Activated naive CD8-positive, alpha-beta T cell treated with anti-CD3 and anti-CD28 coated beads for 36 hours (primary cell): ENCODE measurements around the gene DDRGK1. TPM values are rescaled to one million over a fixed set of nuclear protein-coding genes. Genes with fewer than 3 reads are reported as not detected.
A peak's percentile ranks its signal among the peaks of the same experiment; 100 is the strongest.
"Not testable (repeated sequence)": the region's sequence is repeated elsewhere in the genome, so short reads cannot be mapped to it uniquely, and the experiment has no call there.

ENCODE experiments used
- DNase-seq: peaks from one replicate; pipeline ENCODE4 v3.0.0; 2021
- H3K27ac Mint-ChIP-seq: one replicate; pipeline ENCODE4 v1.8.0; 2022; ENCODE audit warnings: mild to moderate bottlenecking, moderate library complexity, mixed read lengths
- H3K27me3 Mint-ChIP-seq: one replicate; pipeline ENCODE4 v1.8.0; 2022; ENCODE audit warnings: mild to moderate bottlenecking, mixed read lengths
- H3K36me3 Mint-ChIP-seq: one replicate; pipeline ENCODE4 v1.8.0; 2021; ENCODE audit warnings: mild to moderate bottlenecking, mixed read lengths
- H3K4me1 Mint-ChIP-seq: one replicate; pipeline ENCODE4 v1.8.0; 2021; ENCODE audit warnings: mixed read lengths
- H3K4me3 Mint-ChIP-seq: one replicate; pipeline ENCODE4 v1.8.0; 2022; ENCODE audit warnings: mild to moderate bottlenecking, moderate library complexity, mixed read lengths
- H3K9me3 Mint-ChIP-seq: one replicate; pipeline ENCODE4 v1.8.0; 2022; ENCODE audit warnings: mixed read lengths
- total RNA-seq, 2 experiments: library from RNA; stranded (reverse); gene quantifications; one replicate each; pipeline ENCODE4 v1.2.3, GENCODE V29; 2021

DDRGK1 gene
- total RNA-seq, 2 experiments from 2014 or later: 58.8 to 62.0 TPM

DNA sequence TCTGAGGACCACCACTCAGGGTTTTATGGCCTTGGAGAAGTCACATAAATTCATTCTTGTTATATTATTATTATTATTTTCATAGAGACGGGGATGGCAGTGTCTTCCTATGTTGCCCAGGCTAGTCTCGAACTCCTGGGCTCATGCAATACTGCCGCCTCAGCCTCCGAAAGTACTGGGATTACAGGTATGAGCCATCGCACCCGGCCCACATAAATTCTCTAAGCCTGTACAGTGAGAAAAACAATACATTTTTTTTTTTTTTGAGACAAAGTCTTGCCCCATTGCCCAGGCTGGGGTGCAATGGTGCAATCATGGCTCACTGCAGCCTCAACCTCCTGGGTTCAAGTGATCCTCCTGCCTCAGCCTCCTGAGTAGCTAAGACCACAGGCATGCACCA lies 44.1 kb downstream of the DDRGK1 start:
- peaks cover 35% of the 10 kb centered on the region for H3K4me1 Mint-ChIP-seq
- H3K27ac Mint-ChIP-seq: no peak overlapping the region
- H3K4me3 Mint-ChIP-seq: peak overlapping the region; percentile 42
- H3K27me3 Mint-ChIP-seq: no peaks in the 10 kb centered on the region
- H3K36me3 Mint-ChIP-seq: peaks cover 17% of the 10 kb centered on the region
- no peak for DNase-seq
- H3K9me3 Mint-ChIP-seq: no peaks in the 10 kb centered on the region

DNA sequence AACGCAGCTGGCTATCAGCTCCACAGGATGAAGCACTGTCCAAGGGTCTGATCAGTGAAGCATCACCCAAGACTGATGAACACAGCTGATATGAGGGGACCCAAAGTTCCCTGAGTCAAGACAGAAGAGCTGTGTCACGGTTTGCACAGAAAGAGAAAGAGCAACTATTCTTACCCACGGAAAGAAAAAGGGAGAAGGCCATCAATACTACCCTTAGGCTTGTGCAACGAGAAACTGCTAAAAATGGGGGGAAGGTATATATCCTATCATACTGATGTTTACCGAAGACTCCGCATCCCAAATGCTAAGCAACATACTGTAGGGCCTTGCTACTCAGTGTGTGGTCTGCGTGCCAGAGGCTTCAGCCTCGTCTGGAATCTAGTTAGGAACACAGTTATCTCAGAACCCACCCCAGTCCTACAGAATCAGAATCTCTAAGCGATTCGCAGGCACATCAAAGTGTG lies 45.5 kb downstream of the DDRGK1 start:
- DNase-seq: no peak
- peak overlapping the region; percentile 97 for H3K4me3 Mint-ChIP-seq
- H3K27ac Mint-ChIP-seq: peak overlapping the region; percentile 96
- H3K27me3 Mint-ChIP-seq: no peaks in the 10 kb centered on the region
- peaks cover 37% of the 10 kb centered on the region for H3K4me1 Mint-ChIP-seq
- H3K9me3 Mint-ChIP-seq: no peaks in the 10 kb centered on the region
- H3K36me3 Mint-ChIP-seq: peaks cover 19% of the 10 kb centered on the region

DNA sequence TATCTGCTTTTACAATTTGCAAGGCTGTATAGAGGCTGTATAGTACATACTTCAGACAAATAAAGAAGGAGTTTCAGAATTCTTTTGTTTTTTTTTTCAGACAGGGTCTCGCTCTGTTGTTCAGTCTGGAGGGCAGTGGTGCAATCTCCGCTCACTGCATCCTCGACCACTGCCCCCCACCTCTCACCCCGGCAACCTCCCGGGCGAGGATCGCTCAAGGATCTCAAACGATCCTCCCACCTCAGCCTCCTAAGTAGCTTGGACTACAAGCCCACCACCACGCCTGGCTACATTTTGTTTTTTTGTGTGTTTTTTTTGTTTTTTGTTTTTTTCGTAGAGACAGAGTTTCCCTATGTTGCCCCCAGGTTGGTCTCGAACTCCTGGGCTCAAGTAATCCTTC lies 46.7 kb downstream of the DDRGK1 start:
- H3K27ac Mint-ChIP-seq: peak overlapping the region; percentile 86
- no peaks in the 10 kb centered on the region for H3K9me3 Mint-ChIP-seq
- H3K27me3 Mint-ChIP-seq: no peaks in the 10 kb centered on the region
- H3K4me1 Mint-ChIP-seq: peaks cover 45% of the 10 kb centered on the region
- H3K4me3 Mint-ChIP-seq: peak overlapping the region; percentile 97
- H3K36me3 Mint-ChIP-seq: peaks cover 21% of the 10 kb centered on the region
- no peak for DNase-seq

DNA sequence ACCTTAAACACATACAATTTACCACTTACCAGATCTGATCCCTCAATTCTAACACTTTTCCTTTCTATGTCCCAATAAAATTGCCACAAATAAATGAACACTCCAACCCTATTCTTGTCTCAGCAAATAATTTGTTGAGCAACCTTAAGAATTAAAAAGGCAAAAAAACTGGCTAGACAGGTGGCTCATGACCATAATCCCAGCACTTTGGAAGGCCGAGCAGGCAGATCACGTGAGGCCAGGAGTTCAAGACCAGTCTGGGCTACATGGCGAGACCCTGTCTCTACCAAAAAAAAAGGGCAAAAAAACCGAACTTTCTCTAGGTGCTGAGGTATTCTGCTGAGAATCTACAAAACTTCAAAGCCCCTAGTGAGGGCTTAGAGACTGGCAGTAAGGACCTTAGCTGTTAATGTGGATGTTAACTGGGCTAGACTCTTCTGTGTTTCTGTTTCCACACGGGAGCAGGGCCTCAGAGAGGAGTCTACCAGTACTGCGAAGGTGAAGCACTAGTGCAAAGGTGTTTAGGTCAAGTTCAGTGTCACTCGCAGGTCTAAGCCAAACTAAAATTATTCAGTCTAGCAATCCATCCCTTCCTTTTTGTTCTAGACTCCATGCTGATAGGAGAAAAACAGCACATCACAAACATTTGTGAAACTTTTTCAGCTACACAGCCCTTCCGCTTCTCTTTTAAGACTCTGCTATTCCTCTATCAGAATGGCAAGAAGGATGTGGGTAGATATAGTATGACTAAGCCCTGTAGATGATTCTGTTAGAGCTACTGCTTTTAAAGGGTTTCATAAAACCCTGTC lies 47.5 kb downstream of the DDRGK1 start:
- Mint-ChIP-seq H3K27me3 (no peaks in the 10 kb centered on the region), H3K36me3 (peaks cover 26% of the 10 kb centered on the region), H3K9me3 (no peaks in the 10 kb centered on the region), H3K4me3 (peak overlapping the region; percentile 97), H3K4me1 (peaks cover 51% of the 10 kb centered on the region), H3K27ac (peak overlapping the region; percentile 86)
- no peak for DNase-seq

DNA sequence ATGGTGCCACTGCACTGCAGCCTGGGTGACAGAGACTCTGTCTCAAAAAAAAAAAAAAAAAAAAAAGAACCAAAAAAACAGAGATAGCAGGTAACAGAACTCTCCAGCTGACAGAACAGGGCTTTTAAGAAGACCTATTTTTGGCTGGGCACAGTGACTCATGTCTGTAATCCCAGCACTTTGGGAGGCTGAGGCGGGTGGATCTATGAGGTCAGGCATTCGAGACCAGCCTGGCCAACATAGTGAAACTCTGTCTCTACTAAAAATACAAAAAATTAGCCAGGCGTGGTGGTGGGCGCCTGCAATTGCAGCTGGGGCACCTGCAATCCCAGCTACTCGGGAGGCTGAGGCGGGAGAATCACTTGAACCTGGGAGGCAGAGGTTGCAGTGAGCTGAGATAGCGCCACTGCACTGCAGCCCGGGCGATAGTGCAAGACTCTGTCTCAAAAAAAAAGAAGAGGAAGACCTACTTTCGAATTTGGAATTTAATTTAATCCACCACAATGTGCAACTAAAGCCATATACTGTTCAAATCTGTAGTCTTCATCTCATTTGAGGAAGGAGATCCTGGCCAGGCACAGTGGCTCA lies 52.3 kb downstream of the DDRGK1 start:
- H3K27me3 Mint-ChIP-seq, DNase-seq, H3K4me3 Mint-ChIP-seq, H3K9me3 Mint-ChIP-seq: not testable (repeated sequence)
- H3K36me3 Mint-ChIP-seq: peaks cover 24% of the 10 kb centered on the region
- peak overlapping the region; percentile 60 for H3K27ac Mint-ChIP-seq
- peaks cover 60% of the 10 kb centered on the region for H3K4me1 Mint-ChIP-seq

DNA sequence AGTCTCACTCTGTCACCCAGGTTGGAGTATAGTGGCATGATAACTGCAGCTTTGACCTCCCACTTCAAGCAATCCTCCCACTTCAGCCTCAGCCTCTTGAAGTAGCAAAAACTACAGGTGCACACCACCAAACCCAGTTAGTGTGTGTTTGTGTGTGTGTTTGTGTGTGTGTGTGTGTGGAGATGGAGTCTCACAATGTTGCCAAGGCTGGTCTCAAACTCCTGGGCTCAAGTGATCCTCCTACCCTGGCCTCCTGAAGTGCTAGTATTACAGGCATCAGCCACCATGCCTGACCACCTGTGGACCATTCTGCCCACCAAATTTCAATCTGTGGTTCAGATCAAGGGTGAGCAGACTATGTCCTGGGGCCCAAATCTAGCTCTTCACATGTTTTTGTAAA lies 53.6 kb downstream of the DDRGK1 start:
- no peak overlapping the region for H3K4me3 Mint-ChIP-seq
- H3K27ac Mint-ChIP-seq: peak overlapping the region; percentile 15
- DNase-seq: no peak
- peaks cover 18% of the 10 kb centered on the region for H3K36me3 Mint-ChIP-seq
- peaks cover 50% of the 10 kb centered on the region for H3K4me1 Mint-ChIP-seq
- H3K27me3 Mint-ChIP-seq: no peaks in the 10 kb centered on the region
- no peaks in the 10 kb centered on the region for H3K9me3 Mint-ChIP-seq

DNA sequence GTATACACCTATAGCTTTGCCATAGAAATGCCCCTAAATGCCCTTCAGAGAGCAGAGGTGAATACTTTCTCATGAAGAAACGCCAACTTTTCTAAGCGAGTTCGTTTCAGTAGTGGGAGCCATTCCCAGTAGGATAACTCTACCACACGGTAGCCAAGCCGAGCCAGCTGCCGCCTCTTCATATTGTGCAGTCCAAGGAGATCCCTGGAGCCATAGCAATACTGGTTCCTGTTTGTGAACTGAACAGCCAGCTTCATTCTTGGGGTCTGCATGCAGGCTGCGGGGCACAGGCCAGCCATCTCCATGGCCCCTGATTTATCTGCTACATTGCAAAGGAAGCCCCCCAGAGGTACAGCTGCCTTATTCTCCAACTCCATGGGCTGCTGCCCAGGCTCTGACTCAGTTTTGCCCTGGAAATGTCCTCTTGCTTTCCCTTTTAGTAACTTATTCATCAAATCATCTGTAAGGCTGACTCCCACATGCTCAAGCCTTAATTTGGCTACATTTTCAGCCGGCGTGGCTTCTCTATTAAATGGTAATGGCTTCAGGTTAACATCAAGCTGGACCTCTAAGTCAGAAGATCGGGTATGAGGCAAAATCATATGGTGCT lies 57.6 kb downstream of the DDRGK1 start:
- Mint-ChIP-seq H3K4me3 (no peak overlapping the region), H3K27ac (no peak overlapping the region), H3K27me3 (no peaks in the 10 kb centered on the region), H3K4me1 (peaks cover 30% of the 10 kb centered on the region), H3K36me3 (peaks cover 21% of the 10 kb centered on the region), H3K9me3 (no peaks in the 10 kb centered on the region)
- no peak for DNase-seq

DNA sequence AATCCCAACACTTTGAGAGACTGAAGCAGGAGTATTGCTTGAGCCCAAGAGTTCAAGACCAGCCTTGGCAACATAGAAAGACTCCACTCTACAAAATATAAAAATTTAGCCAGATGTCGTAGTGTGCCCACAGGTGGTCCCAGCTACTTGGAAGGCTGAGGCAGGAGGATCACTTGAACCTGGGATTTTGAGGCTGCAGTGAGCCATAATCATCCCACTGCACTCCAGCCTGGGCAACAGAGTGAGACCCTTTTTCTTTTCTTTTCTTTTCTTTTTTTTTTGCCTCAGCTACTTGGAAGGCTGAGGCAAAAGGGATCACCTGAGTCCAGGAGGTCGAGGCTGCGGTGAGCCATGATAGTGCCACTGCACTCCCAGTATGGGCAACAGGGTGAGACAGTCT lies 62.7 kb downstream of the DDRGK1 start:
- Mint-ChIP-seq H3K4me3 (no peak overlapping the region), H3K36me3 (peaks cover 18% of the 10 kb centered on the region), H3K4me1 (peaks cover 13% of the 10 kb centered on the region), H3K27ac (no peak overlapping the region), H3K9me3 (no peaks in the 10 kb centered on the region), H3K27me3 (no peaks in the 10 kb centered on the region)
- no peak for DNase-seq

Other genes starting within 250 kb of the DDRGK1 start
- gene GNRH2, start 161.1 kb downstream of the DDRGK1 start, total RNA-seq: 1 to 10 TPM in 1 of 2 experiments, under 1 TPM in 1; 0.87 to 1.1 TPM
- 10 to 100 TPM; 70.9 to 72.4 TPM for gene MRPS26, start 158.6 kb downstream of the DDRGK1 start, total RNA-seq
- under 1 TPM in 1 of 2 experiments, not detected in 1; 0.47 TPM for gene OXT, start 133.1 kb downstream of the DDRGK1 start, total RNA-seq
- gene AVP, start 120.0 kb downstream of the DDRGK1 start, total RNA-seq: not detected
- 10 to 100 TPM; 27.2 to 28.3 TPM for gene FASTKD5, start 44.8 kb downstream of the DDRGK1 start, total RNA-seq
- gene UBOX5, start 44.8 kb downstream of the DDRGK1 start, total RNA-seq: 1 to 10 TPM; 4.5 to 4.9 TPM
- 1 to 10 TPM; 1.6 TPM for gene LZTS3, start 31.1 kb downstream of the DDRGK1 start, total RNA-seq
- 10 to 100 TPM; 70.7 to 74.0 TPM for gene ITPA, start 4.8 kb upstream of the DDRGK1 start, total RNA-seq
- gene SLC4A11, start 34.5 kb upstream of the DDRGK1 start, total RNA-seq: 1 to 10 TPM; 1.8 to 2.9 TPM
- 1 to 10 TPM; 1.1 to 1.3 TPM for gene DNAAF9, start 203.0 kb upstream of the DDRGK1 start, total RNA-seq